HG03342 (cell line): ENCODE data around the gene ZSWIM6.
"Not testable (repeated sequence)": the region's sequence is repeated elsewhere in the genome, so short reads cannot be mapped to it uniquely, and the experiment has no call there.

Experiments
- ATAC-seq: cut with Tn5 transposase; IDR thresholded peaks from one replicate; pipeline ENCODE4 v1.9.1; 2021; ENCODE audit warnings: mild to moderate bottlenecking, moderate library complexity; ENCODE audit not compliant: unreplicated experiment

Gene ZSWIM6

DNA sequence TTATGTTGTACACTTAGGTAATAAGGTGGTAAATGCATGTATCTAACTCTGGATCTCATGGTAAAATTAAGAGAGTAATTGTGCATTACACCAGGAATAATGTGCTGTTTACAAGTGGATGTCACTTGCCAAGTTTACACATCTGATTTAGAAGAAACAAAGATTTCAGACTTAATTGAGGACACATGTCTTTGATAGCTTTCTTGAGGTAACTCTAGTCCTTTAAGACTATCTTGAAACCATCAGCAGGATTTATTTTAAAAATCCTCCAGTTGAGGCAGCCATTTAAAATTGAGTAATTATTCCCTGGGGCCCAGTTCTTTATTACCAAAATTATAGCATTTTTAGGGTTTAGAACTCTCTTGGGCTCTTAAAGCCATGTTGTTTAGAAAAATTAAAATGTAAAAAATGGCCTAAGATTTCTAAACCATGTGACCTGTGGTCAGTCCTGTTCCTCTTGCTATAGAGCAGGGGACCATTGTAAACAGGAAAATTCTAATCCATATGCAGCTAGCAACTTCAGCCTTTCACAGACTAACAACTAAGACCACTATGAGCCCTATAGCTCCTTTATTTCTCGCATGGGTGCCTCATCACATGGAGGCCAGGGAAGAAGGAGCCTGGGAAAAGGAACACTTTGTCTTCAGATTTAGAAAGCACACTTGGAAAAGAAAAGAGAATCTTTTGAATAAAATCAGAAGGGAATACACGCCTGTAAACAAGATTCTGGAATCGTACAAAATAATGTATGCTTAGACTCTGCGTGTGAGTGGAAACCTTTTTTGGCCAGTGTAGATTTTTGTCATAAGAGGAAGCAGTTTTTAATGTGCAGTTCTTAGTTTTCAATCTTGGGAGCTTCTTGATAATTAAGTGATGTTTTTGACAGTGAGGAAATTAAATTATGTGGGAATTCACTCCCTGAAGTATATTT lies 71.2 kb downstream of the ZSWIM6 start:
- ATAC-seq = no peak

DNA sequence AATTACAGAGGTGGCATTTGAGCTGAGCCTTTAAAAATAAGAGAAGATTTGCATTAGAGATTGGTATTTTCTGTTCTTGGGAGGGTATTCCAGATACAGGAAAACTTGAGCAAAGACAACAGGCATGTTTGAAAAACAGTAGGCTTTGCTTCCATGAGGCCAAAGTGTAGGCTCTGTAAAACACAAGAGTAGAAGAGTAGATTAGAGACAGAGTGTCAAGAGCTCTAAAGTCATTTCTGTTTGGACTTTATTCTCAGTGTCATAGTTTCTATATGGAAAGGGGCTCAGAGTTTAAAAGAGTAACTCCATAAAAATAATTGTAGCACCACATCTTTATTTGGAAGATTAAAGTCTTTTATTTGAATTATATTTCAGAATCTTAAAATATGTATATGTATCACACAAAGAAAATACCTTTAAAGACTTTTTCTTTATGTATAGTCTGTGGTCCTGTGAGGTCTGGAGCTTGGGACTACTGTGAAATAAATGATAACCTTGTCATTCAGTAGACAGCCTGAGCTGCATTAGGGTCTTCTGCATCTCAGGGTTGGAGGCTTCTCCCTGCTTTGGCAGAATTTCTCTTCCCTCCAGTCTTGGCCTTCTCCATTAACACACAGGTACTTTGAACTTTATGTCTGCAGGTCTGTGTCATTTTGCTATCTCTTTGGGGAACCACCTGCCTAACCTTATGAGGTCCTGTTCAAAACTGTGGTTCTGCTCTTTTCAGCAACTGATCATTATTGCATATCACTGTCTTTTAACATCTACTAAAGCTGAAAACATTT lies 73.6 kb downstream of the ZSWIM6 start:
- no peak for ATAC-seq

DNA sequence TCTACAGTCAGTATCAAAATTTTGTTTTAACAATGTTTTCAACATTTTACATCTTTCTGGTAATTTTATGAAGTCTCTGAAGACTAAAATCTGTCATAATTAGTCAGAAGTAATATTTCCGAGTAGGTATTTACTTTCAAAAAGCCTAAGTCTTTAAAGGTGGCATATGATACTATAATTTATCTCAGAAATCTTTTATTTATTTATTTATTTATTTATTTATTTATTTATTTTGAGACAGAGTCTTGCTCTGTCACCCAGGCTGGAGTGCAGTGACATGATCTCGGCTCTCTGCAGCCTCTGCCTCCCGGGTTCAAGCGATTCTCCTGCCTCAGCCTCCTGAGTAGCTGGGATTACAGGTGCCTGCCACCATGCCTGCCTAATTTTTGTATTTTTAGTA lies 74.4 kb downstream of the ZSWIM6 start:
- ATAC-seq = not testable (repeated sequence)

DNA sequence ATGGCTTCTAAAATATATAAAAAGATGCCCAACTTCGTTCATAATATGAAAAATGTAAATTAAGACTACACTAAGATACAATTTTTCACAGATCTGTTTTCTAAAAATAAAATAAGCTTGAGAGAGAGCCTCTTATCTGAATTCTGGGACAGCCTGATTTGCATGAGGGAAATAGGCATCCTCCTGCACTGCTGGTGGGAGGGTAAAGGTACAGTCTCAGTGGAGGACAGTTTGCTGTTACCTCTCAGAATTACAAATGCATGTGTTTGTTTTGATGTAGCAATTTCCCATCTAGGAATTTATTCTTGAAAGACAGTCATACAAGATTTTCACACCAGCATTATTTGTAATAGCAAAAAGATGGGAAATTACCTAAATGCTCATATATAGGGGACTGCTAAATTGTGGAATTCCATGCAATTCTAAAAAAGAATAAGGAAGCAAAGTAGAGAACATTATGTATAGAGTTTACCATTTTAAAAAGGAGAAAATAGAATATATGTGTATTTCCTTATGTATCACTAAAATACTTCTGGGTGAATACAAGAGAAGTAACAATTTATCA lies 75.7 kb downstream of the ZSWIM6 start:
- ATAC-seq = no peak

DNA sequence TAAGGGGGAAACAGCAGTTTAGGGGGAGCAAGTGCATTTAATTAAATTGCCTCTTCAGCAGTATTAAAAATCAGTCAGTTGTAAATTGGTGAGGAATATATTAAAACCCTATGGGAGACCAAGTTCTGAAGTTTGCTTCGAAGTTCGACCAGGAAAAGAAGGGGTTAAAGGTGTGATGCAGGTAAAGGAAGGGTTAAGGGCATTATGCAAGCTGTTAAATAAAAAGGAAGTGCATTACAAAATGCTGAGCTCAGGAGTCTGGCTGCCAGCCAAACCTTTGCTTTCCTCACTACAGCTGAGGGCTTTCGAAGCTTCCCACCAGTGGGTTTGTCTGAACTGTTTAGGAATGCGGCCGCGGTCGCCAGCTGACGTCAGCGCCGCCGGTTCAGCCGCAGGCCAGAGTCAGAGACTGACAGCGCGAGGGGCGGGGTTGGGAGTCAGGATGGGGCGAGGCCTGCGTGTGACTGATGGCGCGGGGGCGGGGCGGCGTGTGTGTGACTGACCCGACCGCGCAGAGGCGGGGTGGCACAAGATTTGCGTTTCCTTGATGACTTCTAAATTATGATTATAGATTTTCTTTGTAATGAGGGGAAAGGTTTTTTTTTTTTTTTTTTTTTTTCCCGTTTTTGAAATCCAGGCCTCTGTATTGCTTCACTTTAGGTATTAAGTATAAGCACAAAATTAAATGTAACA lies 76.6 kb downstream of the ZSWIM6 start:
- peak; percentile 99 for ATAC-seq

DNA sequence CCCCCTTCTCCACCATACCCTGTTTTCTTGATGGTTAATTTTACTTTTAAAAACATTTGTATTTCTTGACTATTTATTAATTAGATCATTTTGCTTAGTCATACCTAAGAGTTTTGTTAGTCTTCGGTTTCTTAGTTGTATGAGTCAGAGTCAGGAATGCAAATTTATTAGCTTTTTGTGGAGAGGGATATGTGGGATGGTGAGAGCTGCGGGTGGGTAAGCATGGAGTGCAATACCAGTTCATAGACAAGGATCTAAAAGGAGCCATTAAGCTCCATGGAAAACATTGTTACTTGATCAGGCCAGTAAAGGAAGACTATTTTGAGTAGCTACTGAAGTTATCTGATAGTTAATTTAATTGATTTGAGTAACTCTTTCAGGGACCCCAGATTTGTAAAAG lies 77.5 kb downstream of the ZSWIM6 start:
- no peak for ATAC-seq

DNA sequence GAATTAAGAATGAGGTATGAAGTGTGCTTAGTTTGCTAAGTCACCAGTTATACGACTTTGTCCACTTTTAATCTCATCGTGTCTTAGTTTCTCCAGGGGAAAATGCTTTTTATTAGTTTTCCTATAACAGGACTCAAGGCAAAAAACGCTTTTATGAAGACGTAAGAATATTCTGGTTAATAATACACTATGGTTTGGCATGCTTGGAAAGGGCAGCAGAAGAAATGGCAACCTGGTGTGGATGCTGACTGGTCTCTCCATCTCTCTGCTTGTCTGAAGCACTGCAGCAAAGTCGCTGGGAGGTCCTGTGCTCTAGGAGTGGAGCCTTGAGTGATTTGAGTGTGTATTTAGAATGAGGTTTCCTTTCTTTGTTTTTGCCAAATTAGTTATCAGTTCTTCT lies 78.8 kb downstream of the ZSWIM6 start:
- no peak for ATAC-seq

DNA sequence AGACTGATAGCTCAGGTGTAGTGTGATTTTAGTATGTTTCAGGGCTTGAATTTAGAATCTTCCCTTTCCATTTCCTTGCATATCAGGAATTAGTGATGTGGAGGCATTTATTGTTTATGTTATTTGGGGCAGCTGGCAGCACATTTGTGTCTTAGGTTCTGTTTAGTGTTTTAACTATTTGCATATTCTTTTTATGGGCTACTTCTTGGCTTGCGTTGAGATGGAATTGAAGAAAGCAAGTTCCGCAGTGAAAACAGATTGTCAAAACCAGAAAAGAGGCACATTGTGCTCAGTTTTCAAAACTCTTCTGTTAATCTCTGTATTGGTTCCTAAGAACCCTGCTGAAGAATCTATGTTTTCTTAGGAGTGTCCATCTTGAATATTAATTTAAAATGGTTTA lies 80.3 kb downstream of the ZSWIM6 start:
- no peak for ATAC-seq

DNA sequence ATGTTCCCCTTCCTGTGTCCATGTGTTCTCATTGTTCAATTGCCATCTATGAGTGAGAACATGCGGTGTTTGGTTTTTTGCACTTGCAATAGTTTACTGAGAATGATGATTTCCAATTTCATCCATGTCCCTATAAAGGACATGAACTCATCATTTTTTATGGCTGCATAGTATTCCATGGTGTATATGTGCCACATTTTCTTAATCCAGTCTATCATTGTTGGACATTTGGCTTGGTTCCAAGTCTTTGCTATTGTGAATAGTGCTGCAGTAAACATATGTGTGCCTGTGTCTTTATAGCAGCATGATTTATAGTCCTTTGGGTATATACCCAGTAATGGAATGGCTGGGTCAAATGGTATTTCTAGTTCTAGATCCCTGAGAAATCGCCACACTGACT lies 81.1 kb downstream of the ZSWIM6 start:
- not testable (repeated sequence) for ATAC-seq

DNA sequence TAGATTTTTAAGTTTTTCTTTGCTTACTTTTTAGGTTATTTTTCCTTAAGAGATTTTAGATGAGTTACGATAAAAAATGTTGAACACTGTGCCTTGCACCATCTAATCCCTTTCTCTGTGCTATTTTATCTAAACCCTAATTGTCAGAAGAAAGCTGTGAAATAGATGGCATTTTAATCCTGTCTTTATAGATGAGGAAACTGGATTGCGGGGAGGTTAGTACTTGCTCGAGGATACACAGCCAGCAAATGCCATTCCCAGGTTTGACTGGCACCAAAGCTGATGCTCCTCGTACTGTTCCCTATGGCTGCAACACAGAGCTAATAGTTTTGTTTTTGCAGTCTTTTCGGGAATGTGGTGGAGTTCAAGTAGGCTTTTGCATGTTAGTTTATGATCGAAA lies 82.7 kb downstream of the ZSWIM6 start:
- ATAC-seq = no peak

DNA sequence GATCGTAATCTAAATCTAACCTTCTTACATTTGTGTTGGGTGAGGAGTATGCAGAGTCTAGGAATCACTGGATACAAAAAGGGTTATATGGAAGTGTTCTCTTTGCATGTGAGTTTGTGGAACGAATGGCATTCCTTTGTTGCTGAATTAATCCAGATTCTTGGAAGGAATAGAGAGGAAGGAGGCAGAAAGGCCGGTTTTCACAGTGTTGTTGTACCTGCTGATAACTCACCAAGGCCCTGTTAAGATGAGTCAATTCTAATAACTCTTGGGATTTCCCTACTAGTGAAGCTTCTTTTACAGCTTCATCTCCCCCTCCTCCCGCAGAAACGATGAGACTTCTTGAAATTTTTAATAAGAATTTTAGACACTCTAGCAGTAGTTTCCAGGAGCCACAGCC lies 84.0 kb downstream of the ZSWIM6 start:
- ATAC-seq = no peak

DNA sequence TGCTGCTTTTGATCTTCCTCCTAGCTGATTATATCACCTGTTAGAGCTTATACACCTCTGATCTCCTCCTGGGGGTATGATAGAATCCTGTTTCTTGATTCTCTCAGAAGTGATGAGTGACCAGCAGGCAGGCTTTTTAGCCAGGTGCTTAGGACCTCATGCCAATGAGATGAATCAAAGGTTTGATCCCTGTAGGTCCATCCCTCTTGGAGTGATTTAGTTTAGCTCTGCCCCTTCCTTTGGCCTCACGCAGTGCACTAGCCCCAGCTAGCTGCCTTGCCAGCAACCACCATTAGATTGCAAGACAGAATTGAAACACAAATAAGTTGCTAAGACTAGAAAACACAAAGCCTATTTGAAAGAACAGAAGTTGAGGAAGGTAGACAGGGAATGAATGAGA lies 84.4 kb downstream of the ZSWIM6 start:
- ATAC-seq = no peak

DNA sequence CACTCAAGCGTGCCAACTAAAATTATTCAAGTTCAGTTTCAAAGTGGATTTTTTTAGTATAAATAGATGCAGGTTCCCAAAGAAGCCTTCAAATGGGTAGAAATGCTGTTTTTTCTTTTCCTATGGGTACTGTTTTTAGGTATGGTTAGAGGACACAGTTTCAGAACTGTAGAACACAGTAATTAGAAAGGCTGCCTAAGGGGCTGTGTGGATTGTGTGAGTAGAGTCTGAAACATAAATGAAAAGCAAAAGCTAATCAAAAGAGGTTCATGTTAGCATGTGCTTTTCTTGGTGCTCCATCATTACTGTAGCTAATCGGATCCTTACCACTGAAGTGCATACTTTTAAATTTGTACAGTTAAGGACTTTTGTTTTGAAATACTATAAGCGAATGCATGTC lies 85.3 kb downstream of the ZSWIM6 start:
- ATAC-seq = no peak

DNA sequence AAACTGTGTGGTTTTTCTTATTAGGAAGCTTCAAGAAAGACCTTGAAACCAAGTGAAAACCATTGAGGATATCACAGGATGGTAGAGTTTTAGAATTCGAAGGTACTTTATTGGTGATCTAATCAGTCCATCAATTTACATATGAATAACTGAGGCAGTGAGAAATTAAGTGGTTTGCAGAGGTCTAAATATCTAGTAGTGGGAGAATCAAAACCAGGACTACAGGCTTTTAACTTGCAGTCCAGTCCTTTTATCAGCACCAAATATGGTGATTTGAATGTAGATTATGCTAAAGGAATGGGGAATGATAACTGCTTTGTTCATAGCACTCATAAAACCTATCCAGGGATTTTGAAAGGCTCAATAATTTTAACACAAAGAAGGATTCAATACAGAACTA lies 85.8 kb downstream of the ZSWIM6 start:
- no peak for ATAC-seq

DNA sequence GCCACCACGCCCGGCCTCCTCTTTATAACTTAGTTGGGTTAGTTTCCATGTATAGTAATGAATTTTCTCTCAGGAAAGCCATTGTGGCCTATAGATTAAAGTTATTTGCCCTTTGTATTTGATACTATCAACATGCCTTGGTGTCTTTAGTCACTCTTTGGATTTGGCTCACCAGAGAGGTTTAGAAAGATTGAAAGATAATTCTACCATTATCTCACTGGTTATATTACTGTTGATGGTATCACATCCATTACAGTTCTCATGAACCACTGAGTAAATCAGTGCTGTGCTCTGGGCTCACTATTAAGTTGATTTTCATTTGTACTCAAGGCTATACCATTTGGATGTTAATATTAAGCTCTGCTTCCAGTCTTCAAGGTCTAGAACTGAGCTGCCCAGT lies 87.0 kb downstream of the ZSWIM6 start:
- no peak for ATAC-seq

DNA sequence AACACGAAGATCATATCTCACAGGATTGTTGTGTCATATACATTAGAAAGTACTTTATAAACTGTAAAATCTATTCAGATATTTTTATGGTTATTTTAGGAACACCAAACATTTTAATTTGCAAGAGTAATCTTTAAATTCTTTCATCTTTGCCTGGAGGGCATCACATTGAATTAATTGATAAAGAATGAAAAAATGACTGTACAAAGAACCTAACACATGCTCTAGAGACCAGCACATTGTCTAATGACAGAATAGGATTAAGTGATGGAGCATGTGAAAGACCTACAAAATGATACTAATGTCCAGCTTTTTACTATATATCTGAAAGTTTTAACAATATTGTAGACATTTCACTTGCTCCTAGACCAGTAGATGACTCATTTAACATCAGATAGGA lies 88.0 kb downstream of the ZSWIM6 start:
- ATAC-seq = no peak

DNA sequence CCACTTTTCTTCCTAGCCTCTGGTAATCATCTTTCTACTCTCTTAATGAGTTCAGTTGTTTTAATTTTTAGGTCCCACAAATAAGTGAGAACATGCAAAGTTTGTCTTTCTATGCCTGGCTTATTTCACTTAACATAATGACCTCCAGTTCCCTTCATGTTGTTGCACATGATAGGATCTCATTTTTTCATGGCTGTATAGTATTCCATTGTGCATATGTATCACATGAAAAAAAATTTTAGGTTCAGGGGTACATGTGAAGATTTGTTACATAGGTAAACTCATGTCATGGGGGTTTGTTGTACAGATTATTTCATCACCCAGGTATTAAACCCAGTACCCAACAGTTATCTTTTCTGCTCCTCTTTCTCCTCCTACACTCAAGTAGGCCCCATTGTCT lies 89.2 kb downstream of the ZSWIM6 start:
- ATAC-seq = not testable (repeated sequence)

DNA sequence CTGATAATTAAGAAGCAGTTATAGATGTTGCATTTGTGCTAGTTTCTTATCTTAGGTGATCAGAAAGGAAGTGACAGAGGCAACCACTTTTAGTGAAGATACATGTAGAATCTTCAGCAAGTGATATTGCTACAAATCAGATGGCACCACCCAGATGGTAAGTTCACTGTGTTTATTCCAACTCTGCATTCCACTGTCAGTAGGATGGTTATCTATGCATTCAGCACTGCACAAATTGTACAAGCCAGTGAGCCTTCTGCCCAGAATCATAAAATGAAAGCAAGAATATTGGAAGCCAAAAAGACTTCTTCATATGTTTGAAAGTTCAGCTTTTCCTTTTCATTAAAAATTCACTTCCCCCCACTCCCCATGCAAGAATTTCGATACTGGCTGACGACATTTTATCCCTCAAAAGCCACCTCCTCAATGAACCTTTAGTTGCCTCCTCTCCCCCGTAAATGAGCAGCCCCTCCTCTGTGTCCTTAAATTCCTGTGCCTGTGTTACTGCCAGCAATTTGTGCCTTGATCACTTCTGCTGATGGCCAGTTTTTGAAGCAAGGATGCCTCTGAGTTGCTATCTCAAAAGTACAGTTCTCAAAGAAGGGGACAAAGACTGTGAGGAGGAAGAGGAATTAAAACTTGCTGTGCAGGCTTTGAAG lies 91.6 kb downstream of the ZSWIM6 start:
- ATAC-seq = no peak

DNA sequence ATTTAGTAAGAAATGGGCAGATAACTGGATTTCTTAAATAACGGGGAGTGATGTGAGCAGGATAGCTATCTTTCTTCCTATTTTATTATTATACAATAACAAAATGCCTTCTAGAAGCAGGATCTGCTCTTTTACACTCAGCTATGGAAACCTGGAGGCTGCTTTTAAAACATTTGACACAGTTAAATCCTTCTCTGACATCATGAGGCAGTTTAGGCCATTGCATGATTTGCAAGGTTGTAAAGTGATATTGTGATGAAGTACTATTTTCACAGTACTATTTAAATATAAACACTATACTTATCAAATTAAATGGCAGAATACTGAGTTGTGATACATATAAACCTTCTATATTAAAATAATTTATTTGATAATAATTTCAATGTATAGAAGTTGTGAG lies 93.9 kb downstream of the ZSWIM6 start:
- ATAC-seq = no peak

DNA sequence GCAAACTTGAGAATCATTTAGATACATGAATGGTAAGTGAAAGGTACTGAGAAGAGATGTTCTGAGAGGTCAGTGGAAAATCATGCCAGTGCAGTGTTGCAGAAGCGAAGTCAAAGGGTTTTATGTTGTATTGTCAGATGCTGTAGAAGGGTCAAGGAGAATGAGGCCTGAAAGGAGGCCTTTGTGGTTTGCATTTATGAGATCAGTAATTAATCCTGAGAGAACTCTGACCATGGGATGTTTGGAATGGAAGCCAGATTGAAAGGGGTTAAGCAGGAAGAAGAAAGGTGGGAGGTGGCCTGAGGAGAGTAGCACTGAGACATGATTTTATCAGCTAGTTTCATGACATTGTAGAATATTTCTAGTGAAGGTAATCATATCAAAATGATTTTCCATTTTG lies 97.8 kb downstream of the ZSWIM6 start:
- no peak for ATAC-seq
